CD4-positive, CD25-positive, alpha-beta regulatory T cell (primary cell): ENCODE measurements around the gene GUCY2C. TPM values are rescaled to one million over a fixed set of nuclear protein-coding genes. Genes with fewer than 3 reads are reported as not detected.

Experiments used
- ATAC-seq, 2 donors: fragments of 150-1000 bp; cut with Tn5 transposase; one replicate each; pipeline ENCODE4 v1.10.0; 2021; ENCODE audit warnings: low read depth in 2 of 2, moderate number of reproducible peaks in 2 of 2, moderate library complexity in 1 of 2
- DNase-seq, 3 donors: peaks; one replicate each; pipeline versions ENCODE4 v3.0.0 to v3.0.0-alpha.2; 2012 to 2022; ENCODE audit warnings: mixed read lengths in 1 of 3
- H3K27ac ChIP-seq: one replicate; pipeline ENCODE4 v1.7.0; 2013; ENCODE audit warnings: mild to moderate bottlenecking, low read length; ENCODE audit not compliant: insufficient read depth, poor library complexity, severe bottlenecking
- H3K27me3 ChIP-seq: one replicate; pipeline ENCODE4 v1.7.0; 2013; ENCODE audit warnings: low read length; ENCODE audit not compliant: control insufficient read depth, insufficient read depth
- H3K36me3 ChIP-seq: one replicate; pipeline ENCODE4 v1.7.0; 2013; ENCODE audit warnings: mild to moderate bottlenecking, low read length, moderate library complexity; ENCODE audit not compliant: control insufficient read depth, insufficient read depth
- H3K4me1 ChIP-seq: 2 replicates; pipeline ENCODE4 v1.7.0; 2013; ENCODE audit warnings: mild to moderate bottlenecking, low read length; ENCODE audit not compliant: insufficient read depth, control insufficient read depth, poor library complexity, severe bottlenecking
- H3K4me3 ChIP-seq: one replicate; pipeline ENCODE4 v1.7.0; 2013; ENCODE audit warnings: low read depth, mild to moderate bottlenecking, low read length, moderate library complexity
- H3K9me3 ChIP-seq, 2 experiments: 1 replicate in 1 of 2; 2 replicates in 1 of 2; pipeline ENCODE4 v1.7.0; 2013; ENCODE audit warnings: low read length in 2 of 2, mild to moderate bottlenecking in 1 of 2, moderate library complexity in 1 of 2; ENCODE audit not compliant: control insufficient read depth in 2 of 2
- H3K27ac Mint-ChIP-seq, 3 donors: one replicate each; pipeline ENCODE4 v1.8.0; 2020 to 2022; ENCODE audit warnings: mild to moderate bottlenecking in 3 of 3, mixed read lengths in 3 of 3, moderate library complexity in 2 of 3
- H3K27me3 Mint-ChIP-seq: one replicate; pipeline ENCODE4 v1.8.0; 2022; ENCODE audit warnings: mild to moderate bottlenecking, mixed read lengths
- H3K36me3 Mint-ChIP-seq: one replicate; pipeline ENCODE4 v1.8.0; 2020; ENCODE audit warnings: mixed read lengths
- H3K4me1 Mint-ChIP-seq, 4 donors: one replicate each; pipeline ENCODE4 v1.8.0; 2020 to 2022; ENCODE audit warnings: mixed read lengths in 4 of 4, mild to moderate bottlenecking in 1 of 4
- H3K4me3 Mint-ChIP-seq, 4 donors: one replicate each; pipeline ENCODE4 v1.8.0; 2020 to 2022; ENCODE audit warnings: mild to moderate bottlenecking in 4 of 4, mixed read lengths in 4 of 4, moderate library complexity in 3 of 4
- H3K9me3 Mint-ChIP-seq, 7 donors: one replicate each; pipeline ENCODE4 v1.8.0; 2020 to 2022; ENCODE audit warnings: mixed read lengths in 7 of 7, mild to moderate bottlenecking in 3 of 7, moderate library complexity in 2 of 7
- polyA plus RNA-seq, 4 donors: library from polyadenylated mRNA; unstranded; fragments of 300-500 nt; fragmentation: Illumina TruSeq; gene quantifications; one replicate each; pipeline ENCODE4 v1.2.3, GENCODE V29; 2021
- total RNA-seq: library from RNA; stranded (reverse); gene quantifications from one replicate; pipeline ENCODE4 v1.2.3, GENCODE V29; 2022

Gene GUCY2C
- total and polyA plus RNA-seq, 5 donors from 2014 or later = not detected

GRCh38 chr12:14607568-14607967 is 88.8 kb downstream of the GUCY2C start:
- H3K36me3 Mint-ChIP-seq = no peaks in the 10 kb centered on the region
- no peak overlapping the region for H3K4me3 Mint-ChIP-seq
- no peaks in the 10 kb centered on the region for H3K36me3 ChIP-seq
- H3K27me3 ChIP-seq = no peaks in the 10 kb centered on the region
- H3K27ac Mint-ChIP-seq = no peak overlapping the region
- ATAC-seq (no peak), DNase-seq (no peak)
- peaks cover 36 to 39% of the 10 kb centered on the region in 2 experiments for H3K9me3 ChIP-seq
- no peak overlapping the region for H3K4me3 ChIP-seq
- H3K9me3 Mint-ChIP-seq = peaks cover 0 to 52% (median 21%) of the 10 kb centered on the region in 7 donors
- no peaks in the 10 kb centered on the region for H3K4me1 ChIP-seq
- H3K27ac ChIP-seq = no peak overlapping the region
- H3K27me3 Mint-ChIP-seq = peaks cover 16% of the 10 kb centered on the region
- H3K4me1 Mint-ChIP-seq = no peaks in the 10 kb centered on the region

- Mint-ChIP-seq H3K9me3 (peaks cover 3 to 43% (median 21%) of the 10 kb centered on the region in 7 donors), H3K27ac (no peak overlapping the region), H3K27me3 (peaks cover 14% of the 10 kb centered on the region), H3K4me3 (no peak overlapping the region), H3K4me1 (no peaks in the 10 kb centered on the region), H3K36me3 (no peaks in the 10 kb centered on the region)
- ATAC-seq (no peak), DNase-seq (no peak)
- Histone ChIP-seq H3K4me1 (no peaks in the 10 kb centered on the region), H3K9me3 (peaks cover 20 to 34% of the 10 kb centered on the region in 2 experiments), H3K36me3 (no peaks in the 10 kb centered on the region), H3K4me3 (no peak overlapping the region), H3K27me3 (no peaks in the 10 kb centered on the region), H3K27ac (no peak overlapping the region)
These were observed 90.9 kb downstream of the GUCY2C start for GRCh38 chr12:14605401-14605989.

GRCh38 chr12:14601692-14602478 is 94.5 kb downstream of the GUCY2C start:
- DNase-seq (no peak), ATAC-seq (no peak)
- Histone ChIP-seq H3K27me3 (peaks cover 2% of the 10 kb centered on the region), H3K9me3 (peaks cover 18 to 33% of the 10 kb centered on the region in 2 experiments), H3K36me3 (no peaks in the 10 kb centered on the region), H3K27ac (no peak overlapping the region), H3K4me1 (no peaks in the 10 kb centered on the region), H3K4me3 (no peak overlapping the region)
- no peak overlapping the region for H3K27ac Mint-ChIP-seq
- peaks cover 2 to 39% (median 15%) of the 10 kb centered on the region in 7 donors for H3K9me3 Mint-ChIP-seq
- H3K4me3 Mint-ChIP-seq = no peak overlapping the region
- H3K27me3 Mint-ChIP-seq = peaks cover 21% of the 10 kb centered on the region
- H3K4me1 Mint-ChIP-seq = no peaks in the 10 kb centered on the region
- H3K36me3 Mint-ChIP-seq = no peaks in the 10 kb centered on the region

GRCh38 chr12:14597480-14597879 is 98.9 kb downstream of the GUCY2C start:
- Mint-ChIP-seq H3K27ac (no peak overlapping the region), H3K9me3 (peaks cover 0 to 15% (median 2%) of the 10 kb centered on the region in 7 donors), H3K4me1 (no peaks in the 10 kb centered on the region), H3K4me3 (no peak overlapping the region), H3K36me3 (no peaks in the 10 kb centered on the region), H3K27me3 (peaks cover 19% of the 10 kb centered on the region)
- no peak for ATAC-seq
- DNase-seq = no peak
- Histone ChIP-seq H3K27ac (no peak overlapping the region), H3K4me1 (no peaks in the 10 kb centered on the region), H3K4me3 (no peak overlapping the region), H3K36me3 (no peaks in the 10 kb centered on the region), H3K9me3 (peaks cover 0 to 6% of the 10 kb centered on the region in 2 experiments), H3K27me3 (peaks cover 2% of the 10 kb centered on the region)

- H3K27me3 ChIP-seq = no peaks in the 10 kb centered on the region
- no peak overlapping the region for H3K27ac Mint-ChIP-seq
These were observed 104.7 kb downstream of the GUCY2C start for GRCh38 chr12:14591719-14592118.

GRCh38 chr12:14589169-14590004 is 107.0 kb downstream of the GUCY2C start:
- H3K9me3 ChIP-seq = no peaks in the 10 kb centered on the region
- no peaks in the 10 kb centered on the region for H3K27me3 ChIP-seq
- H3K4me3 ChIP-seq = no peak overlapping the region
- Mint-ChIP-seq H3K4me3 (no peak overlapping the region), H3K27ac (no peak overlapping the region), H3K9me3 (no peaks in the 10 kb centered on the region), H3K4me1 (no peaks in the 10 kb centered on the region), H3K27me3 (no peaks in the 10 kb centered on the region), H3K36me3 (no peaks in the 10 kb centered on the region)
- ATAC-seq (no peak), DNase-seq (no peak)
- H3K27ac ChIP-seq = no peak overlapping the region
- no peaks in the 10 kb centered on the region for H3K36me3 ChIP-seq
- H3K4me1 ChIP-seq = no peaks in the 10 kb centered on the region

More at GRCh38 chr12:14591719-14592118, 104.7 kb downstream of the GUCY2C start:
- no peaks in the 10 kb centered on the region for H3K36me3 Mint-ChIP-seq
- peaks cover 6% of the 10 kb centered on the region for H3K27me3 Mint-ChIP-seq
- H3K27ac ChIP-seq = no peak overlapping the region
- ATAC-seq (no peak), DNase-seq (no peak)
- no peaks in the 10 kb centered on the region for H3K9me3 ChIP-seq
- H3K9me3 Mint-ChIP-seq = no peaks in the 10 kb centered on the region
- H3K4me3 ChIP-seq = no peak overlapping the region
- H3K4me1 ChIP-seq = no peaks in the 10 kb centered on the region
- no peak overlapping the region for H3K4me3 Mint-ChIP-seq
- no peaks in the 10 kb centered on the region for H3K4me1 Mint-ChIP-seq
- H3K36me3 ChIP-seq = no peaks in the 10 kb centered on the region

- Histone ChIP-seq H3K27ac (no peak overlapping the region), H3K9me3 (no peaks in the 10 kb centered on the region), H3K27me3 (no peaks in the 10 kb centered on the region), H3K4me3 (no peak overlapping the region), H3K36me3 (no peaks in the 10 kb centered on the region), H3K4me1 (no peaks in the 10 kb centered on the region)
- no peaks in the 10 kb centered on the region for H3K36me3 Mint-ChIP-seq
- H3K9me3 Mint-ChIP-seq = no peaks in the 10 kb centered on the region
- H3K27ac Mint-ChIP-seq = peak overlapping the region in 1 of 3 donors; percentile 14
- H3K4me3 Mint-ChIP-seq = no peak overlapping the region
- DNase-seq = no peak
- ATAC-seq = no peak
- H3K4me1 Mint-ChIP-seq = no peaks in the 10 kb centered on the region
- H3K27me3 Mint-ChIP-seq = no peaks in the 10 kb centered on the region
These were observed 107.8 kb downstream of the GUCY2C start for GRCh38 chr12:14588571-14588970.
